HG03571 (cell line): ENCODE data around the gene ZDHHC4.

Experiments
- ATAC-seq: cut with Tn5 transposase; IDR thresholded peaks from one replicate; pipeline ENCODE4 v1.9.1; 2021; ENCODE audit not compliant: unreplicated experiment

ZDHHC4 gene

GRCh38 chr7:6577369-6578113 is at the start of gene ZDHHC4:
ZDHHC4 (plus strand) TSS chr7:6577454; CDS start chr7:6580562, 3,108 bp downstream.
- peak; percentile 98 for ATAC-seq

DNA sequence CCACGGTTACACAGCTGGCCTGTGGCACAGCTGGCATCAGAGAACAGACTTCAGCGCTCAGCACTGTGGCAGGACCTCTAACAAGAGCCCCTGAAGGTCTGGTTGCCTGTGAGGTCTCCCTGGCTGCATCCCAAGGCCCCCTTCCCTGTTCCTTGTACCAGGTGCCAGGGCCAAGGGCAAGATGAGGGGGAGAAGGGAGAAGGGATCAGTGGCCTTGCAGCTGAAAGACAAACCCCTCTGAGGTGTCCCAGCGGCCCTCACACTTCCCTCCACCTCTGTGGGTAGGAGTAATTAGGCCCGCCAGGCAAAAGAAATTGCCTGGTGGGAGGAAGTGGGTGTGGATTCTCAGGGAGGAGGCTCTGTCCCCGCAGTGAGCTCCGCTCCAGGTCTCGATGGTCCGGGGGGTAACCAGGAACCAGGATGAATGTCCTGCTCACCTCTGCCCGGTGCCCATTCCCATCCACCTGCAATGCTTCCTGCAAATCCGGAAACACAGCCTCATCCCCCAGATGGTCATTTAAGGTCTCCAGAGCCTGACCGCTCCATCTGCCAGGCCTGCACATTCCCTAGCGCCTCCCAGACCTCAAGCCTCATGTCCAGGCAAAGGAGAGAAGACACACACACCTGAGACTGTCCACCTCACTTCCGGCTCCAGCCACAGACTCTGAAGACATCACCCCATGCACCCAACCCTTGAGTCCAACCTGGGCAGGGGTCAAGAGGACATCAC is 48.7 kb upstream of the ZDHHC4 start:
- ATAC-seq: no peak

- ATAC-seq: no peak
Measured at GRCh38 chr7:6529643-6530042, 47.6 kb upstream of the ZDHHC4 start.

DNA sequence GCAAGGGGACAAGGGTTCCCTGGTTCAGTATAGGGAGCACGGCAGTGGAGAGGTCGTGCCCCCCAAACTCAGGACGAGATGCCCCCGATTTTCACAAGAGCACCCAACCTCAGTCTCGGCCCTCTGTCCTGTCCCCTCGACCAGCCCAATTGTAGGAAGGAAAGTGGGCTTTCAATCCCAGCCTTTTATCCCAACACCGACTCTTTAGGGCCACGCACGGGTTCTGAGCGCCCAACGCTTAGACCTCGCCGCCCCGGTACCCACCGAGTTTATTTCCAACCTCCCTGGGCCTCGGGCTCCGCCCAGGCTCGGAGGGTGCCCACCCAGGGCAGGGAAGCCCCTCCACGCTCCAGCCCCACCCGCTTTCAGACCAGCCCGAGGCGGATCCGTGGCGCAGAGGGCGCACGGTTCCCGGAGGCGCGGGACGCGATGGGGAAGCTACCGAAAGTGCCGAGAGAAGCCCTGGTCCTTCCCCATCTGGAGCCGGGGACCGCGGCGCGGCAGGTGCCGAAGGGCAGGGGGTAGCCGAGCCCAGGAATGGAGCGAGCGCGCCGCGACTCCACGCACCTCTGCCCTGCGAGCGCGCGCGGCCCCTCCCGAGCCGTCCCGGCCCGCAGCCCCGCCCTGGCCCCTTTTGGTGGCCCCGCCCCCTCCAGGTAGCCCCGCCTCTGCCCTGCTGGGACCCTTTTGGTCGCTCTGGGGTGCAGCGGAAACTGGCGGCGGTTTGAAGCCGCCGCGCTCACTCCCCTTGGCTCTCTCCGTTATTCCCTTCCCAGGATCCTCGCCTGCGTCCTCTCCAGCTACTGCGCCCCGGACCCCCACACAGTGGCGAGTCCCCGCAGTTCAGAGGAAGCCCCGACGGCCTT is 46.4 kb upstream of the ZDHHC4 start:
- no peak for ATAC-seq

- no peak for ATAC-seq
Measured at GRCh38 chr7:6531492-6532279, 45.6 kb upstream of the ZDHHC4 start.

GRCh38 chr7:6532516-6532915 is 44.7 kb upstream of the ZDHHC4 start:
- no peak for ATAC-seq

- ATAC-seq: no peak
Measured at GRCh38 chr7:6533893-6534495, 43.3 kb upstream of the ZDHHC4 start.

DNA sequence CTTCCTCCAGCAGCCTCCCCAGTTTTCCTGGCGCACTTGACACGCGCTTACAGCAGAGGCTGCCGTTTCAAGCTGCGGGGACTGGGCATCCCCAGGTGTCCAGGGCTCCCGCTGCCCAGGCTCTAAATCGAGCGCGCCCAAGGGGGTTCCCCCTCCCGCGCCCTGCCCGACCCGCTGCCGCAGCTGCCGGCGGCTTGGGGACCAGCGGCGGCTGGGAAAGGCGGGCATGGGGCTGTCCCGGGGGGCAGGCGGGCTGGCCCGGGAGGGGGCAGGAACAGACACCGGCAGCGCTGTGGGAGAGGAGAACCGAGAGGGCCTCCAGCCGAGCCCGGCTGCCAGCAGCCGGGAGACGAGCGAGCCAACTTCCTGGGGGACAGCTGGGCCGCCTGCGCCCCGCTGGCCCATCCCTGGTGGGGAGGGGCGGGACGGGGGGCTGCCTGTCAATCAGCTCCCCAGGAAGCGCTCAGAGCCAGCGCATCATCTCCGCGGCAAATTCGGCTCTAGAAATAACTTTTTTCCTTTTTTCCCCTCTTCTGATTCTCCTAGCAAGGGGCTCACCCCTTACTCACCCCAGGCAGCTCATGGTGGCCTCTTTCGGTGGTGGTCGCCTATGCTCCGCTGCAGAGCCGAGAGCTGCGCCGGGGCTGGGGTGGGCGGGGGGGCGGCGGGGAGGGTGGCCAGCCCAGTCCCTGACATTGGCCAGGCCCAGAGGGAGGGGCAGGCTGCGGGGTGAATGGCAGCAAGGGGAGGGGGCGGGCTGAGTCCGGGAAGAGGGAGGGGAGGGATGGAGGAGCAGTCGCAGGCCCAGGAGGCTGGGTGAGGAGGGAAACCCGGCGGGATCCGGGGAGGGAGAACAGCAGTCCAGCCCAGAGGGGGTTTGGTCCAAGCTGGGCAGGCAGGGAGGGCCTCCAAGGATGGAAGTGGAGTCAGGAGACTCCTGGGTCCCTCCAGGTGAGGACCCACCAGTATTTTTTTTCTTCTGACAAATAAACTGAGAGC is 40.7 kb upstream of the ZDHHC4 start:
- no peak for ATAC-seq

DNA sequence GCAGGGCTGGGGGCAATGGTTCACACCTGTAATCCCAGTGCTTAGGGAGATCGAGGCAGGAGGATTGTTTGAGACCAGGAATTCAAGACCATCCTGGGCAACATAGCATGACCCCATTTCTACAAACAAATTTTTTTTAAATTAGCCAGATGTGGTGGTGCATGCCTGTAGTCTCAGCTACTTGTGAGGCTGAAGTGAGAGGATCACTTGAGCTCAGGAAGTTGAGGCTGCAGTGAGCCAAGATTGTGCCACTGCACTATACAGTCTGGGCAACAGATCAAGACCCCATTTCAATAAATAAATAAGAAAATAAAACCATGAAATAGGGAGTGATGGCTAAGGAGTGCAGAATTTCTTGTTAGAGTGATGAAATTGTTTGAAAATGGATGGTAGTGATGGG is 34.9 kb upstream of the ZDHHC4 start:
- no peak for ATAC-seq

DNA sequence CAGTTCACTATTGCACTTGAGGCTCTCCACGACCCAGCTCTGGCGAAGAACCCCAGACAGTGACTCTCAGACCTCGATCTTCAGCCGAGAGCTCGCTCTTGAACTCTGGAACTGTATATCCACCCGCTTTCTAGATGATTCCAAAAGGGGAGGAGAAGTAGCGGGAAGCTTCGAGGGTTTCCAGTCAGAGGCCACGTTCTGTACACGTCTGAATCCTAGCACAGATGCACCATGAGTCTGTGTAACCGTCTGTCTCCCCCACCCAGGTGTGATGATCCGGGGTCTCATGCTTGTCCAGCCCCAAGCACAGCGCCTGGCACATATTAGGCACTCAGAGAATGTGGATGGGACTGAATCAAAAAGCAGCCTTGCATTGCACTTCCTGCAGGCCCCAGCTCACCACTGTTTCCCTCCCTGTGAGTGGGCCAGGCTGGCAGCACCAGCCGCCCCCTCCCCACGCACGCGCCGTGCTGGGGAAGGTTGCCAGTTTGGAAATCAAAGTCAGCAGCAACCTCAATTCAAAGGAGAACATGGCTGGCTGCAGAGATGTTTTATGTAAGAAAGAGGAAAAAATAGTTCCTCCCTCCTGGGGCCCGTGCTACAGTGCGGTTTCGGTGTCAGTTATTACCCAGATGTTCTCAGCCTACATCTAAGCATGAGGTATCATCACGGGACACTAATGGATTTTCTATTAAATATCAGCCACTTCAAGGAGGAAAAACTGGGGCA is 31.7 kb upstream of the ZDHHC4 start:
- ATAC-seq: no peak

GRCh38 chr7:6546498-6547251 is 30.6 kb upstream of the ZDHHC4 start:
- ATAC-seq: no peak

- ATAC-seq: no peak
Measured at GRCh38 chr7:6547400-6547799, 29.9 kb upstream of the ZDHHC4 start.

DNA sequence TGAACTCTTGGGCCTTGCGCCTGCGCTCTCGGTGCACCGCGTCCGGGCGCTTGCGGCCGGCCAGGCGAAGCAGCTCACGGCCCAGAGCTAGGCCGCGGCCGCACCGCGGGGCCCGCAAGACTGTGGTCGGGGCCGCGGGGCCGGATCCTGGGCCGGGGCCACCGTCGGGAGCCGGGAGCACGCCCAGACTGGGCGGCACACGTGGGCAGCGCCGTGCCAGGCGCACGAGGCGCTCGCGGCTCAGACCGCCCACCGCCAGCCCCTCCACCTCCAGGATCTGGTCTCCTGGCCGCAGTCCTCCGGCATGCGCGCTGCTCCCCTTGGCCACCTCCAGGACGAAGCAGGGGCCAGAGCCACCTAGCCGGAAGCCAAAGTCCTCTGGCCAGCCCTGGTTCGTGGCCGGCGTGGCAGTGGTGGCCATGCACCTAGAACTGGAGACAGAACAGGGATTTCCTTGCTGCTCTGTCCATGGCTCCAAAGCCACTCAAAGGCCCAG is 26.2 kb upstream of the ZDHHC4 start, which contains the start of gene GRID2IP:
Gene GRID2IP (minus strand): TSS at position 446 of the 496 bp plus-strand sequence. CDS start 25 bp downstream, at position 421.
- ATAC-seq: no peak

DNA sequence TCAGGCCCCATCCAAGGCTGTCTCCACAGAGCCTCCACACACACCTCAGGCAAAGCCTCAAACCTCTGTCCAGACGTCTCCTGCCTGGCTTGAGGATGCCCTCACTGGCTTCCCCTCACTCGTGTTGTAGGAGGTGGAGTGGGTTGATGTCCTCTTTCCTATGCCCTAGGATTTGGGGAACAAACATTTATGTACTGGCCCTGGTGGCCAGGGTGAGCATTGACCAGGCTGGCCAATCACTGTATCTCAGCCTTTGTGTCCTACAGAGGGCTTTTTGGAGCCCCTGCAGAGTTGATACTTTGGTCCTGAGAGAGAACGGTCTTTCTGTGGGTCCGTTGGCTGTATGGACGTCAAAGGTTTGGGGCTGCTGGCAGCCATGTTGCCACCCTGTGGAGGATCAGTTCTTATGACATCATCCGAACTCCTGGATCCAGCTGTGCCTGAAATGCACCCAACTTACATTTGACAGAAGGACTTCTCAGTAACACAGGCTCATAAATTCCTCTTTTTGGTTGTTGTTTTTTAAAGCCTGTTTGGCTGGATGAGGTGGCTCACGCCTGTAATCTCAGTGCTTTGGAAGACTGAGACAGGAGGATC is 23.7 kb upstream of the ZDHHC4 start:
- ATAC-seq: no peak

- no peak for ATAC-seq
Measured at GRCh38 chr7:6554848-6555247, 22.4 kb upstream of the ZDHHC4 start.

DNA sequence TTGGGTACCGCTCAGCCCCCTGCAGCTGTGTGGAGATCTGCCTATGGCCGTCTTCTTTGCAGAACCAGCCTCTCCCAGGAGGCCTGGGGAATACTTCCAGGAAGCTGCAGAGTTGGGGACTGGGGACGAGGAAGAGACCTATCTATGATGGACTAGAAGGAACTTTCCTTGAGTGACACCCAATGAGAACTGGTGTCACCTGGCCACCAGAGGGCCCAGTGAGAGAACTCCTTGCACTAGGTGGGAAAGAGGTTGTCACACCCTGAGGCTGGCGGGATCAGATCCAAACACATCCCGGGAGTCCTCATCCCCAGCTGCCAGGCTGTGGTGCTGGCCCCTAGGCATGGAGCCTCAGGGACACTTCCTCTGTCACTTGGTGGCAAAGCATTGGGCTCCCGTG is 21.1 kb upstream of the ZDHHC4 start:
- no peak for ATAC-seq

GRCh38 chr7:6558837-6559236 is 18.4 kb upstream of the ZDHHC4 start:
- no peak for ATAC-seq
